Heart left ventricle (tissue), 16 donors: ENCODE measurements around the gene DTNA. TPM values are rescaled to one million over a fixed set of nuclear protein-coding genes. Genes with fewer than 3 reads are reported as not detected.

ENCODE experiments used
- ATAC-seq, 4 donors: fragments of 200-7000 bp; cut with Tn5 transposase; one replicate each; pipeline ENCODE4 v1.9.1; 2020 to 2022; ENCODE audit warnings: moderate library complexity in 4 of 4, mild to moderate bottlenecking in 3 of 4, moderate number of reproducible peaks in 1 of 4
- DNase-seq, 5 donors: peaks; one replicate each; pipeline ENCODE4 v3.0.0-alpha.2; 2020
- H3K27ac ChIP-seq, 12 donors: fragments of 200-600 bp; sonication (generic) in 4 of 12; one replicate each; pipeline versions ENCODE4 v1.5.0 to v1.8.0; 2016 to 2022; ENCODE audit warnings: mild to moderate bottlenecking in 2 of 12
- H3K27me3 ChIP-seq, 9 donors: fragments of 200-600 bp; sonication (generic) in 2 of 9; one replicate each; pipeline versions ENCODE4 v1.5.1 to v1.8.0; 2016 to 2022; ENCODE audit warnings: mild to moderate bottlenecking in 3 of 9
- H3K36me3 ChIP-seq, 9 donors: fragments of 200-600 bp; sonication (generic) in 2 of 9; one replicate each; pipeline versions ENCODE4 v1.5.0 to v1.8.0; 2018 to 2022; ENCODE audit warnings: mild to moderate bottlenecking in 2 of 9
- H3K4me1 ChIP-seq, 12 donors: fragments of 200-600 bp; sonication (generic) in 4 of 12; one replicate each; pipeline versions ENCODE4 v1.5.0 to v1.8.0; 2016 to 2022; ENCODE audit warnings: mild to moderate bottlenecking in 3 of 12
- H3K4me3 ChIP-seq, 12 donors: fragments of 200-600 bp; sonication (generic) in 4 of 12; one replicate each; pipeline versions ENCODE4 v1.5.0 to v1.8.0; 2017 to 2022; ENCODE audit warnings: mild to moderate bottlenecking in 9 of 12, moderate library complexity in 4 of 12
- H3K9me3 ChIP-seq, 12 donors: fragments of 200-600 bp; sonication (generic) in 4 of 12; one replicate each; pipeline versions ENCODE4 v1.5.0 to v1.8.0; 2016 to 2022; ENCODE audit warnings: mild to moderate bottlenecking in 1 of 12
- POLR2A ChIP-seq, 2 donors: fragments of 450-650 bp; IDR thresholded peaks; one replicate each; pipeline ENCODE4 v1.6.1; 2017; ENCODE audit warnings: antibody characterized with exemption in 2 of 2, mild to moderate bottlenecking in 2 of 2, moderate library complexity in 2 of 2
- WGBS, 4 donors: extraction: QIAGEN DNeasy Blood & Tissue Kit in 2 of 4; methylation state at CpG; one replicate each; pipeline versions ENCODE4 v1.1.5 to v1.1.7; 2013 to 2018; 5-methylcytosine and 5-hydroxymethylcytosine counted together
- intact Hi-C, 10 donors: fragments of 100-400 bp; cut with DNase I; formaldehyde crosslinking; loops; one replicate each; pipeline versions ENCODE4 v1.11.1 to v1.14.2; 2022
- polyA plus RNA-seq, 2 donors: library from polyadenylated mRNA; stranded (reverse); fragments of 200-250 nt; gene quantifications; one replicate each; pipeline ENCODE4 v1.2.3, GENCODE V29; 2013
- total RNA-seq, 9 donors: library from RNA; depleted of rRNA in 2 of 9; stranded (reverse); fragments of >200 nt in 2 of 9; fragmentation: NEBNext Ultra II Directional in 3 of 9; extraction: Animal tissue kit (Norgen Biotek cat#: 25700) in 3 of 9; gene quantifications; one replicate each; pipeline versions ENCODE4 v1.1.0 to v1.2.4, GENCODE V29; 2016 to 2023
- TF ChIP-seq, protein P1 (sequence below), 12 donors: fragments of 200-600 bp; sonication (generic) in 4 of 12; IDR thresholded peaks; one replicate each; pipeline versions ENCODE4 v1.5.0 to v1.8.0; 2018 to 2022; ENCODE audit warnings: antibody characterized with exemption in 12 of 12, mild to moderate bottlenecking in 5 of 12
- donor health status: ischemic (EF 13 %, LVEDD 7.1; RV severe dilation, severe dysfunction).
- donor health status: healthy with polysubstance abuse.
- donor health status: DM: no; HTN: yes; CAD: no.
- donor health status: DM: no; HTN: no; CAD: no.
- donor health status: ischemic (EF 25% LVEDD 6.9; RV normal size, moderate dysfunction).
- donor health status: ischemic (EF 25% LVEDD 5.7; RV mildly dilated, moderate dysfunction).
- donor health status: healthy.
- donor health status: DM: yes; HTN: yes; CAD: no.
- donor health status: ischemic (EF 35%, LVEDD 5.7; RV mildly dilated, moderate dysfunction).
- donor health status: nonischemic (EF 11% LVEDD 7.7; RV severe dilation, severe dysfunction).
- donor health status: DM: yes; HTN: yes; CAD: no.
- donor health status: PGD.
- donor health status: ischemic (EF 29% LVEDD 5.4; RV normal size, mild dysfunction).
- donor health status: nonischemic (EF 23%, LVEDD 6.1; RV moderate dilation, normal function).

DTNA gene
- total and polyA plus RNA-seq, 11 donors, result 92.6 to 220 (median 181) TPM

DNA sequence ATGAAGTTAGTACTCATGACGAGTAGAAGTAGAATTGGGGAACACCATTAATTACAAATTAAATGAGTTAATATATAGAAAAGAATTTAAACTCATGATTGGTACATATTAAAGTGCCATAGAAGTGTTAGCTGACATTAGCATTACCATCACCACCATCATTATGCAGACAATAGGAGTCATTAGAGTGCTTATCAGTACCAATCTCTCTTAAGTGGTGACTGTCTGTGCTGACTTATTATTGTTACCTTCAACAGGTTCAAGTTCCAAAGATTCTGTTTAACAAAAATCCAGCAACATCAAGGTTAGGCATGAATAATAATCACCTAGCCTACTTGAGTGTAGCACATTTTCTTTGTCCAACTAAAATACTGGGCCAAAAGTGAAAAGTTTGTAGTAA is 222.3 kb downstream of the DTNA start:
- TF ChIP-seq, protein P1, sequence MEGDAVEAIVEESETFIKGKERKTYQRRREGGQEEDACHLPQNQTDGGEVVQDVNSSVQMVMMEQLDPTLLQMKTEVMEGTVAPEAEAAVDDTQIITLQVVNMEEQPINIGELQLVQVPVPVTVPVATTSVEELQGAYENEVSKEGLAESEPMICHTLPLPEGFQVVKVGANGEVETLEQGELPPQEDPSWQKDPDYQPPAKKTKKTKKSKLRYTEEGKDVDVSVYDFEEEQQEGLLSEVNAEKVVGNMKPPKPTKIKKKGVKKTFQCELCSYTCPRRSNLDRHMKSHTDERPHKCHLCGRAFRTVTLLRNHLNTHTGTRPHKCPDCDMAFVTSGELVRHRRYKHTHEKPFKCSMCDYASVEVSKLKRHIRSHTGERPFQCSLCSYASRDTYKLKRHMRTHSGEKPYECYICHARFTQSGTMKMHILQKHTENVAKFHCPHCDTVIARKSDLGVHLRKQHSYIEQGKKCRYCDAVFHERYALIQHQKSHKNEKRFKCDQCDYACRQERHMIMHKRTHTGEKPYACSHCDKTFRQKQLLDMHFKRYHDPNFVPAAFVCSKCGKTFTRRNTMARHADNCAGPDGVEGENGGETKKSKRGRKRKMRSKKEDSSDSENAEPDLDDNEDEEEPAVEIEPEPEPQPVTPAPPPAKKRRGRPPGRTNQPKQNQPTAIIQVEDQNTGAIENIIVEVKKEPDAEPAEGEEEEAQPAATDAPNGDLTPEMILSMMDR (IDR thresholded peaks at IDR 0.05), result no peak
- no peak for TF ChIP-seq POLR2A (IDR thresholded peaks at IDR 0.05)
- no peaks in the 10 kb centered on the region for H3K4me1 ChIP-seq
- 84 to 98% (median 92%) methylated on average over 1 of the region's 1 CpG for WGBS, 4 donors
- no peaks in the 10 kb centered on the region for H3K36me3 ChIP-seq
- no peaks in the 10 kb centered on the region for H3K27me3 ChIP-seq
- H3K27ac ChIP-seq, result no peak overlapping the region
- DNase-seq (no peak), ATAC-seq (no peak)
- no peaks in the 10 kb centered on the region for H3K9me3 ChIP-seq
- H3K4me3 ChIP-seq, result no peak overlapping the region
- intact Hi-C loops, result no loop called here

DNA sequence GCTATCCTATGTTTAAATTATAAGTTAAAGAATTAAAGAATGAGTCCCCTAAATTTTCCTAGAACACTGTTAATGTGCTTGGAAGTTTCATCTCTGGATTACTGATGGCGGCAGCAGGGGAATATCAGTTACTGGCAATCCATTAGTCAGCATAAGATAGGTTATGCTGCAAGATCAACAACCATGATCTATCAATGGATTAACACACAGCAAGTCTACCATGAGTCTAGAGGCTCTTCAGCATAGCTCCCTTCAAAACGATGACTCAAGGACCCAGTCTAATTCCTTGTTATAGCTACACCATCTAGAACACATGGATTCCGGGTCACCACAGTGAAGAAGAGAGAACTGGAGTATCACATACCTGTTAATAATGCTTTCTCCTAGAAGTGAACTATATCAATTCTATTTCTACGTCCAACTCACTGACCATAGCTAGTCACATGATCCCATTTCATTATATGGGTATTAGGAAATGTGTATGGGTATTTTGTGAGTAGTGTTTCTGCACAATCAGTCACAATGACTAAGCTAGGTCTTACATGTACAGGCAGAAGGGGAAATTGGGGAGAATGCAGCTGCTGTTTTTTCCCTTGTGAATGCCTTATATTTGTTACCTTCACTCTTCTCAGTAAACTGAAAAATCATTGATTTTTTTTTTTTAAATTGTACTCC is 222.8 kb downstream of the DTNA start:
- H3K27ac ChIP-seq, result no peak overlapping the region
- no peaks in the 10 kb centered on the region for H3K27me3 ChIP-seq
- no peak for TF ChIP-seq POLR2A (IDR thresholded peaks at IDR 0.05)
- TF ChIP-seq, protein P1 (IDR thresholded peaks at IDR 0.05), result no peak
- no peaks in the 10 kb centered on the region for H3K9me3 ChIP-seq
- 77 to 95% (median 90%) methylated on average over 4 of the region's 4 CpGs for WGBS, 4 donors
- H3K4me3 ChIP-seq, result no peak overlapping the region
- no peak for DNase-seq
- ATAC-seq, result no peak
- H3K36me3 ChIP-seq, result no peaks in the 10 kb centered on the region
- H3K4me1 ChIP-seq, result no peaks in the 10 kb centered on the region
- intact Hi-C loops, result no loop called here

DNA sequence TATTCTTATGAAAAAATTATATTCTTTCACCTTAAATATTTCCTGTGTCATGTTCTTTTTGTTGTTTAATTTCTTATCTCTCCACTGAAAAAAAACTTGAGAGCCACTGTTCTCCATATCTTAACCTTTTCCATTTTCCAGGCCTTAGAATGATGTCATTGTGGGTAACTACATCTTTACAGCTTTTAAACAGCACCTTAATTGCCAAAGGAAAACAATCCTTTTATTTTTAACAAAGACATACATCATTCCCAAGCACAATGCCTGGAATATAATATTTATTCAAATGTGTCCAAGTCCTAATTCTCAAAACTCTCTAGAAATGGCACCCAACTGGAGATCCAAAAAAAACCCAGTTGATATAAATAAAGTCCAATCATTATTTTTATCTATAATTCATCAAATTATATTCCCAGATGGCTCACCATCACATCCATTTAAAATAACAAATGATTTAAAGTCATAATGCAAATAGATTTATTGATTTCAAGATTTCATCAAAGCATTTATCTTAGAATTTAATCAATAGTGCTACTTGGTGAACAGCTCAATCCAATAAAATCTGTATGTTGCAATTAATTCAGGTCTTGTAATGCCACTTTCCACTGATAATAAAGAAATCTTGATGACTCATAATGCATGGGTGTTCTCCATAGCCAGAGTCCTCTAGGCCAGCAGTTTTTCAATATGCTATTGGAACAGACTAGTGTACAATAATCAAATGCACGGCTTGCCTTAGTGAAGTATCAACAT is 224.0 kb downstream of the DTNA start:
- Histone ChIP-seq H3K4me3 (no peak overlapping the region), H3K27me3 (no peaks in the 10 kb centered on the region), H3K9me3 (no peaks in the 10 kb centered on the region), H3K4me1 (no peaks in the 10 kb centered on the region), H3K36me3 (no peaks in the 10 kb centered on the region), H3K27ac (no peak overlapping the region)
- DNase-seq (no peak), ATAC-seq (no peak)
- WGBS, 4 donors, result 82 to 92% (median 85%) methylated on average over 1 of the region's 1 CpG
- no peak for TF ChIP-seq POLR2A (IDR thresholded peaks at IDR 0.05)
- TF ChIP-seq, protein P1 (IDR thresholded peaks at IDR 0.05), result no peak
- intact Hi-C loops, result no loop called here

DNA sequence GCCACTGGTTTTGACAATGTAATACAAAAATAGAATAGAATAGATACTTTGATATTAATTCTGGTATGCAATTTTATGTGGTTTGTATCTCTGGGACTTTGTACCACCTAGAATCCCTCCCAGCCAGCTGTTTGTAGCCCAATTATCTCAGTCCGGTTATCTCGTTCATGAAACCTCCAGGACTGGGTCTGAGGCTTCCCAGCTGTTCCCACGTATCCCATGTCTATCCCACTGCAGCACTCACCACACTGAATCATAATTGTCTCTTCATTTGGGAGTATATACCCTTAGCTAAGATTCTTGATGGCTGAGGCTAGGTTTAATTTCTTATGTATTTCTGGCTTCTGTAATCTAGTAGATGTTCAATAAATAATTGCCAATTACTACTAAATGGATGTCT is 226.7 kb downstream of the DTNA start:
- intact Hi-C loops, result no loop called here
- 52 to 65% (median 53%) methylated on average over 3 of the region's 3 CpGs for WGBS, 4 donors

More for the DNA sequence above, 226.7 kb downstream of the DTNA start:
- ATAC-seq (no peak), DNase-seq (no peak)
- Histone ChIP-seq H3K9me3 (no peaks in the 10 kb centered on the region), H3K27me3 (no peaks in the 10 kb centered on the region), H3K4me1 (no peaks in the 10 kb centered on the region), H3K4me3 (no peak overlapping the region), H3K27ac (no peak overlapping the region), H3K36me3 (no peaks in the 10 kb centered on the region)
- TF ChIP-seq, protein P1 (IDR thresholded peaks at IDR 0.05), result no peak
- TF ChIP-seq POLR2A (IDR thresholded peaks at IDR 0.05), result no peak
